Progenitor cell of endocrine pancreas (in vitro differentiated cells): ENCODE results near the gene STAG1. TPM values are rescaled to one million over a fixed set of nuclear protein-coding genes. Genes with fewer than 3 reads are reported as not detected.
"Not testable (repeated sequence)": the region's sequence is repeated elsewhere in the genome, so short reads cannot be mapped to it uniquely, and the experiment has no call there.

ENCODE experiments used
- DNase-seq: peaks from one replicate; pipeline ENCODE4 v3.0.0; 2021; ENCODE audit warnings: low spot score; ENCODE audit not compliant: unreplicated experiment
- H3K27ac Mint-ChIP-seq: 2 replicates; pipeline ENCODE4 v1.8.0; 2021; ENCODE audit warnings: mild to moderate bottlenecking, moderate library complexity, mixed read lengths
- H3K27me3 Mint-ChIP-seq: 2 replicates; pipeline ENCODE4 v1.8.0; 2021; ENCODE audit warnings: mixed read lengths
- H3K36me3 Mint-ChIP-seq: 2 replicates; pipeline ENCODE4 v1.8.0; 2022; ENCODE audit warnings: mixed read lengths; ENCODE audit not compliant: insufficient read depth
- H3K4me1 Mint-ChIP-seq: 2 replicates; pipeline ENCODE4 v1.8.0; 2021; ENCODE audit warnings: low read depth, mixed read lengths
- H3K4me3 Mint-ChIP-seq: 2 replicates; pipeline ENCODE4 v1.8.0; 2021; ENCODE audit warnings: low read depth, mild to moderate bottlenecking, moderate library complexity, mixed read lengths
- H3K9me3 Mint-ChIP-seq: 2 replicates; pipeline ENCODE4 v1.8.0; 2021; ENCODE audit warnings: low read depth, mixed read lengths
- CTCF ChIP-seq: fragments of 200-600 bp; sonication (generic); IDR thresholded peaks from one replicate; pipeline ENCODE4 v1.5.0; 2021; ENCODE audit warnings: antibody characterized with exemption, mild to moderate bottlenecking; ENCODE audit not compliant: unreplicated experiment
- total RNA-seq: library from RNA; stranded (reverse); gene quantifications from 2 replicates; pipeline ENCODE4 v1.2.1, GENCODE V29; 2021

STAG1 gene
- total RNA-seq, 1 donor from 2014 or later = 46.4 TPM

GRCh38 chr3:136725468-136725867 is 26.7 kb downstream of the STAG1 start:
- H3K4me3 Mint-ChIP-seq = no peak overlapping the region
- H3K9me3 Mint-ChIP-seq = no peaks in the 10 kb centered on the region

GRCh38 chr3:136722916-136723315 is 29.3 kb downstream of the STAG1 start:
- peaks cover 19% of the 10 kb centered on the region for H3K4me1 Mint-ChIP-seq
- H3K27me3 Mint-ChIP-seq, H3K27ac Mint-ChIP-seq, H3K36me3 Mint-ChIP-seq, DNase-seq, H3K9me3 Mint-ChIP-seq, H3K4me3 Mint-ChIP-seq: not testable (repeated sequence)

More at GRCh38 chr3:136725468-136725867, 26.7 kb downstream of the STAG1 start:
- H3K27me3 Mint-ChIP-seq = no peaks in the 10 kb centered on the region
- H3K27ac Mint-ChIP-seq = no peak overlapping the region
- no peak for DNase-seq
- no peak for TF ChIP-seq CTCF
- peaks cover 22% of the 10 kb centered on the region for H3K4me1 Mint-ChIP-seq
- H3K36me3 Mint-ChIP-seq = peaks cover 3% of the 10 kb centered on the region

- not testable (repeated sequence) for H3K27me3 Mint-ChIP-seq, DNase-seq, H3K9me3 Mint-ChIP-seq, H3K4me3 Mint-ChIP-seq, H3K36me3 Mint-ChIP-seq, H3K27ac Mint-ChIP-seq
- H3K4me1 Mint-ChIP-seq = peaks cover 19% of the 10 kb centered on the region
Measured at GRCh38 chr3:136722399-136722798, 29.8 kb downstream of the STAG1 start.

- Mint-ChIP-seq H3K27me3 (no peaks in the 10 kb centered on the region), H3K4me1 (peaks cover 10% of the 10 kb centered on the region), H3K9me3 (no peaks in the 10 kb centered on the region), H3K36me3 (peaks cover 4% of the 10 kb centered on the region), H3K27ac (no peak overlapping the region), H3K4me3 (no peak overlapping the region)
- DNase-seq = no peak
- no peak for TF ChIP-seq CTCF
Measured at GRCh38 chr3:136720091-136720490, 32.1 kb downstream of the STAG1 start.

GRCh38 chr3:136716629-136717028 is 35.5 kb downstream of the STAG1 start:
- Mint-ChIP-seq H3K27ac (no peak overlapping the region), H3K36me3 (peaks cover 4% of the 10 kb centered on the region), H3K4me1 (peaks cover 5% of the 10 kb centered on the region), H3K9me3 (no peaks in the 10 kb centered on the region), H3K4me3 (no peak overlapping the region), H3K27me3 (no peaks in the 10 kb centered on the region)
- no peak for DNase-seq
- no peak for TF ChIP-seq CTCF

- peaks cover 4% of the 10 kb centered on the region for H3K36me3 Mint-ChIP-seq
- H3K4me1 Mint-ChIP-seq = peaks cover 2% of the 10 kb centered on the region
- H3K4me3 Mint-ChIP-seq = no peak overlapping the region
- no peak for TF ChIP-seq CTCF
- H3K27ac Mint-ChIP-seq = no peak overlapping the region
- no peaks in the 10 kb centered on the region for H3K27me3 Mint-ChIP-seq
- no peak for DNase-seq
- H3K9me3 Mint-ChIP-seq = no peaks in the 10 kb centered on the region
Measured at GRCh38 chr3:136714020-136714419, 38.2 kb downstream of the STAG1 start.
